ENCODE measurements around the gene C1QC.
A peak's percentile ranks its signal among the peaks of the same experiment; 100 is the strongest.

C1QC gene

GRCh38 chr1:22619798-22620197, 23.6 kb upstream of the C1QC start:
- DNase-seq (ENCODE audit: low spot score), result no peak

GRCh38 chr1:22621761-22622160, 21.7 kb upstream of the C1QC start:
- DNase-seq (ENCODE audit: low spot score), result no peak

- no peak for DNase-seq (ENCODE audit: low spot score)
Observed at GRCh38 chr1:22625262-22625925, 18.0 kb upstream of the C1QC start.

DNA sequence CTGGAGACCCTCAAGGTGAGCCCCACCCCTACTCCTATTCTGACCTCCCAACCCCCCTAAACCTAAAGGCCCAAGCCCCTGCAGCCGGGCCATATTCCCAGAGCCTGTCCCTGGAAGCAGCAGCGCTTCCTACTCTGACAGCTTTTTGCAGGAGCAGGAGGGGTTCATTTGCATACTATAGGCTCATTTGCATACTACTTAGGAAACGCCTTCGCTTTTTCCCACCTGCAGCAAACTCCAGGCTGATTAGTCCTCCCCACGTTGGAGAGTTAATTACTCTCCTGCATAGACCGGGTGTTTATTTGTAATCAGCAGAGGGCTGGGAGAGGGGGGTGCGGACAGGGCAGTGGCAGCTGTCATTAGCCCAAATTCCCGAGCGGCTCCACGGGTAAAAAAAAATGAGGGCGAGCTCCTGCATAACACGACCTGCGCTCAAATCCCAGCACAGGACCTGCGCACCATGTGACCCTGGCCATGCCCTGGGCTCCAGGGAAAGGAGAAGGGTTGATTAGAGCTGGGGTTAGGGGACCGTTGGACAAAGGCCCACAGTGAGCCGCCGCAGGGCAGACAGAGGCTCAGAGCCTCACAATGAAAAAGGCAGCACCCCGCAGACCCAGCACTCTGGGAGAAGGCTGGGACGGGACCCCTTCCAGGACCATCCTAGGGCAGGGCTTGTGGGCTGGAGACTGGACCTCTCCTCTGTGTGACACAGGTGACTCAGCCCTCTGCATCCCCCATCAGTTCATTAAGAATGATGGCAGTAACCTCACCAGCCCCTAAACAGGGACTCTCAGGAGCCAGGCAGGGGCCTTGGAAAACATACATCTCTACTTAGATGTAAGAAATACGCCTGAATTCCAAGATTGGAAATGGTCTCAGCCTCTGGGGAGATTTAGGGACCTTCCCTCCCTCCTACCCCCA, 16.9 kb upstream of the C1QC start:
- no peak for DNase-seq (ENCODE audit: low spot score)

GRCh38 chr1:22627331-22627730, 16.1 kb upstream of the C1QC start:
- no peak for DNase-seq (ENCODE audit: low spot score)

- no peak for DNase-seq (ENCODE audit: low spot score)
Observed at GRCh38 chr1:22628698-22629444, 14.6 kb upstream of the C1QC start.

- DNase-seq (ENCODE audit: low spot score), result no peak
Observed at GRCh38 chr1:22629886-22630285, 13.5 kb upstream of the C1QC start.

- DNase-seq (ENCODE audit: low spot score), result no peak
Observed at GRCh38 chr1:22633697-22634463, 9.6 kb upstream of the C1QC start.

- DNase-seq (ENCODE audit: low spot score), result no peak
Observed at GRCh38 chr1:22635436-22635835, 8.0 kb upstream of the C1QC start.

GRCh38 chr1:22636353-22636752, 7.1 kb upstream of the C1QC start, which contains the start of gene C1QA:
C1QA (plus strand) TSS chr1:22636628; CDS start chr1:22637617, 989 bp downstream.
- no peak for DNase-seq (ENCODE audit: low spot score)

- DNase-seq (ENCODE audit: low spot score), result no peak
Observed at GRCh38 chr1:22636927-22637326, 6.5 kb upstream of the C1QC start.

DNA sequence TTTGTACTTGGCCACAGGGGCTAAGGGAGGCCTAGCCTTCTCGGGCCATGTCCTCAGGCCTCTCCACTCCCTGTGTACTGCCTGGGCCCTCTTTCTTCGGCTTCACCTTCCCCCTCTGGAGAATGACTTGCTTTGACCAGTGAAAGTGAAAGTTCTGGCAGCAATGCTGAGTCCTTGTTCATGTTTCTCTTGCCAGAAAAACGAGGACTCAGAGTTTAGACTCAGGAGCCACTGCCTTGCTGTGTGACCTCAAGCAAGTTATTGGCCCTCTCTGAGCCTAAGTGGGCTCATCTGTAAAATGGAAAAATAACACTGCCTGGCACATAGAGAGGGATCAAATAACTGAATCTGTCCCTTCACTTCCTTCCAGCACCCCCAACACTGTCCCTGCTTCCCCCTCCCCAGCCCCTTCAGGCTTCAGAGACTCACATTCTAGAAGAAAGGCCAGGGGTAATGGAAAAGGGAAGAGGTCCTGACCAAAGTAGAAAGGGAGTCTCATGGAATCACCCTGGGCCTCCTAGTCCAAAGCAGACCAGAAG, 5.5 kb upstream of the C1QC start:
- no peak for DNase-seq (ENCODE audit: low spot score)

- no peak for DNase-seq (ENCODE audit: low spot score)
Observed at GRCh38 chr1:22638476-22639234, 4.8 kb upstream of the C1QC start.

- no peak for DNase-seq (ENCODE audit: low spot score)
Observed at GRCh38 chr1:22639286-22639685, 4.1 kb upstream of the C1QC start.

DNA sequence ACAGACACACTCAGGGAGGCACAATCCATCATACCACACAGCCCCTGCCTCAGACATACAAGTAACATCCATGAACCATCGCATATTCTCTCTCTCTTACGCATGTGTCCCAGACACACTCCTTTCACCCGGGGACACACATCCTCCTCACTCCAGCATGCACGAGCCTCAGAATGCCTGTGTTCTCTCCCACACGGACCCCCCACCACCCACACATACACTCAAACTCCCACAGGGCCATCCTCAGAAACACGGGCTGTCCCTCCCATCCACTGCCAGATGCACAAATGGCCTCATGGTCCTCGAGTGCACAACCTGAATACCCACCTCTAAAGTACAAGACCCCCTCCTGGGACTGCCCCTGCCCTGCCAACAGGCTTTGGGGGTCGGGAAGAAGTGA, 2.2 kb upstream of the C1QC start:
- DNase-seq (ENCODE audit: low spot score), result no peak

GRCh38 chr1:22641906-22642636, 1.4 kb upstream of the C1QC start:
- peak; percentile 90 for DNase-seq (ENCODE audit: low spot score)

DNA sequence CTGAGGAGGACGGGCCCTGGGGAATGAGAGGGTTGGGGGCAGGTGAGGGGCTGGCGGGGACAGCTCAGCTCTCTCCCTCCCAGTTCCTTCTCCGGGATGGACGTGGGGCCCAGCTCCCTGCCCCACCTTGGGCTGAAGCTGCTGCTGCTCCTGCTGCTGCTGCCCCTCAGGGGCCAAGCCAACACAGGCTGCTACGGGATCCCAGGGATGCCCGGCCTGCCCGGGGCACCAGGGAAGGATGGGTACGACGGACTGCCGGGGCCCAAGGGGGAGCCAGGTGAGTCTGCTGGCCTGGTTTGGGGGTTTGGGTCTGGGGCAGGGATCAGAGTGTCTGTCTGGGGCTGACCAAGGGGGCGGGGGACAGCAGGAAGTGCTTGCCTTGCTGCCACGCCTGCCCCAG, 495 bp downstream of the C1QC start:
- DNase-seq (ENCODE audit: low spot score), result no peak

GRCh38 chr1:22645931-22646330, 2.5 kb downstream of the C1QC start:
- no peak for DNase-seq (ENCODE audit: low spot score)

- DNase-seq (ENCODE audit: low spot score), result no peak
Observed at GRCh38 chr1:22646384-22646783, 3.0 kb downstream of the C1QC start.

DNA sequence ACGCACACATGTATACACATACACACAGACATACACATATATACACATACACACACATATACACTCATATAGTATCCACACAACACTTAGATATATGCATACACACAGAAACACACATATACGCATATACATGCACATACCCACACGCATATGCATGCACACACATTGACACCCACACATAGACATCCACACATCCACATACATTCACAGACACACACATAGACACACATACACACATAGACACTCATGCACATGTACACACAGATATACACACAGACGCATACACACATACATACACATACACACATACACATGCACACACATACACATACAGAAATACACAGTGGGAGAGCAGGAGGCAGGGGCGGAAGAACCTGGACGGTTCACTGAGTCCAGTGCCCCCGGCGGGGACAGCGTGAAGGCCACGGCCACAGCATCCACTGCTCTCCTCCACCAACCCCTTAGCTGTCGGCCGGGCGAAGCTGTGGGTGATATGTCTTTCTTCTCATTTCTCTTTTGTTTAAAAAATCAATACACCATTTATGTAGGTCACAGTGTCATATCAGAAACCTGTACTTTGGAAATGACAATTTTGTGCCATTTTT, 6.8 kb downstream of the C1QC start:
- DNase-seq (ENCODE audit: low spot score), result no peak

Data from left forelimb (tissue), 1 donor.